Lower leg skin (tissue), 3 donors: ENCODE data around the gene POLR2L.

Source experiments
- CTCF ChIP-seq, 3 donors: fragments of 450-650 bp; IDR thresholded peaks; one replicate each; pipeline ENCODE4 v1.5.1; 2016; ENCODE audit warnings: antibody characterized with exemption in 3 of 3, mild to moderate bottlenecking in 3 of 3, moderate library complexity in 2 of 3
- POLR2A ChIP-seq, 2 donors: fragments of 450-650 bp; IDR thresholded peaks; one replicate each; pipeline ENCODE4 v1.6.1; 2016 to 2017; ENCODE audit warnings: antibody characterized with exemption in 2 of 2, mild to moderate bottlenecking in 1 of 2, moderate library complexity in 1 of 2

DNA sequence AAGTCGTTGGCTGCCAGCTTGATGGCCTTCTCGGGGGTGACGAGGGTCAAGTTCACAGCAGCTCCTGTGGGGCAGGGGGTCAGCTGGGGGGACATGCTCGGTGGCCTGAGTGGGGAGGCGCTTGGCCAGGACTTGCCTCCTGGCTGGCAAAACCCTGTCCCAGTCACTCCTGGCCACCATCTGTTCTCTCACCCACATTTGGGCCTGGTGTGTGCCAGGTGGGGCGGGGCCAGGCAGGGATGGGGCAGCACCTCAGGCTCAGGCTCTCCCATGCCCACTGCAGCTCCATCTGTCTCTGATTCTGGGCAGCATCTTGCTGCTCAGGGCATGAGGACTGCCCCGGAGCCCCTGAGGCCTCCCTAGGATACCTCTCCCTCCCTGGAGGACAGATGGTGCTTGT lies 48.8 kb downstream of the POLR2L start:
- no peak for TF ChIP-seq CTCF (IDR thresholded peaks at IDR 0.05)
- no peak for TF ChIP-seq POLR2A (IDR thresholded peaks at IDR 0.05)
